AG10803 (cell line): ENCODE results near the gene REEP1.

ENCODE experiments used
- DNase-seq: peaks from one replicate; pipeline ENCODE4 v3.0.0; 2010; ENCODE audit warnings: low read depth
- H3K4me3 ChIP-seq: 2 replicates; pipeline ENCODE4 v1.5.1; 2011; ENCODE audit warnings: mild to moderate bottlenecking, low read length, control low read depth
- CTCF ChIP-seq: conservative IDR thresholded peaks from 2 replicates; pipeline ENCODE4 v1.5.1; 2011; ENCODE audit warnings: mild to moderate bottlenecking, low read length, control low read depth, inconsistent platforms

The REEP1 gene

GRCh38 chr2:86221066-86221684 is 116.3 kb downstream of the REEP1 start:
- TF ChIP-seq CTCF = peak; percentile 92
- H3K4me3 ChIP-seq = no peak overlapping the region
- DNase-seq = peak; percentile 52

- no peak overlapping the region for H3K4me3 ChIP-seq
- no peak for TF ChIP-seq CTCF
- DNase-seq = no peak
Observed at GRCh38 chr2:86219896-86220295, 117.5 kb downstream of the REEP1 start.

- DNase-seq = no peak
- no peak overlapping the region for H3K4me3 ChIP-seq
Observed at GRCh38 chr2:86218124-86218523, 119.3 kb downstream of the REEP1 start.

GRCh38 chr2:86216575-86217555 is 120.6 kb downstream of the REEP1 start:
- peak; percentile 53 for DNase-seq
- TF ChIP-seq CTCF = no peak
- no peak overlapping the region for H3K4me3 ChIP-seq

More at GRCh38 chr2:86218124-86218523, 119.3 kb downstream of the REEP1 start:
- TF ChIP-seq CTCF = no peak

- TF ChIP-seq CTCF = no peak
- H3K4me3 ChIP-seq = no peak overlapping the region
- no peak for DNase-seq
Observed at GRCh38 chr2:86214503-86214832, 123.0 kb downstream of the REEP1 start.

- no peak for DNase-seq
- TF ChIP-seq CTCF = no peak
- H3K4me3 ChIP-seq = no peak overlapping the region
Observed at GRCh38 chr2:86213699-86214502, 123.5 kb downstream of the REEP1 start.
